ENCODE results near the gene RXRA. TPM values are rescaled to one million over a fixed set of nuclear protein-coding genes. Genes with fewer than 3 reads are reported as not detected.
A peak's percentile ranks its signal among the peaks of the same experiment; 100 is the strongest.

Gene RXRA
- total RNA-seq (2014; rRNA removed; shearing (Covaris generic)): 15.5 and 19.1 TPM in 2 replicates
- polyA plus RNA-seq (2015; cell fraction: cytosol; rRNA removed): 13.4 and 13.8 TPM in 2 replicates
- 10.6 and 11.3 TPM in 2 replicates for polyA plus RNA-seq (2015; cell fraction: nucleus; rRNA removed)

- peak; percentile 34 for DNase-seq (ENCODE audit: low read depth)
Observed at GRCh38 chr9:134325813-134326723, at the start of gene RXRA. TSS of gene RXRA (plus strand) at chr9:134326455. CDS start at chr9:134326632, 177 bp downstream.

DNA sequence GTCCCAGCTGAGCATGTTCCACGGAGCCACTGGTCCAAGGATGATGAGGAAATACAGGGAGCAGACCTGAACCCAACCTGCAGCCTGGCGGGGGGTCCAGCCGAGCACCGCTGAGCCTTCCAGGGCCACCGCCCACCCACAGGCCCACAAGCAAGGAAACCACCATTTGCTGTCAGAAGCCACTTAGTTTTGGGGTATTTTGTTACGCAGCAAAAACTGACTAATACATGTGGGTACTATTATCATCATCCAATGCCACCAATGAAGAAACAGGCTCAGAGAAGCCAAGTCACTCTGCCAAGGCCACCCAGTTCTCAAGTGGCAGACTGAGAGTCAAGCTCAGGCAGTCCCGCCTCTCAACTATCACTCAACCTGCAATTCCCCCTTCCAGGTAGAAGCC lies 48.0 kb upstream of the RXRA start:
- DNase-seq (ENCODE audit: low read depth): no peak

DNA sequence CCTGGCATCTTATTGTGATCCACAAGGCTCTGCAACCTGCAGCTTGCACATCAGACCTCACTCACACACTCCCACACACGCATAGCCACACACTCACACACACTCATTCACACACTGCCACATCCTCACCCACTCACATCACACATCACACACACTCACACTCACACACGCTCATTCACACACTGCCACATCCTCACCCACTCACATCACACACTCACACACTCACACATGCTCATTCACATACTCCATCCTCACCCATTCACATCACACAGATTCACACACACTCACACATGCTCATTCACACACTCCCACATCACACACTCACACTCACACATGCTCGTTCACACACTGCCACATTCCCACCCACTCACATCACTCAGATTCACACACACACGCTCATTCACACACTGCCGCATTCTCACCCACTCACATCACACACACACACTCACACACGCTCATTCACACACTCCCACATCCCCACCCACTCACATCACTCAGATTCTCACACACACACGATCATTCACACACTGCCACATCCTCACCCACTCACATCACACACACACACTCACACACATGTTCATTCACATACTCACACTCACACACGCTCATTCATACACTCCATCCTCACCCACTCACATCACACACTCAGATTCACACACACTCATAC lies 47.1 kb upstream of the RXRA start:
- no peak for DNase-seq (ENCODE audit: low read depth)

GRCh38 chr9:134282138-134282650 lies 44.1 kb upstream of the RXRA start:
- DNase-seq (ENCODE audit: low read depth): no peak

DNA sequence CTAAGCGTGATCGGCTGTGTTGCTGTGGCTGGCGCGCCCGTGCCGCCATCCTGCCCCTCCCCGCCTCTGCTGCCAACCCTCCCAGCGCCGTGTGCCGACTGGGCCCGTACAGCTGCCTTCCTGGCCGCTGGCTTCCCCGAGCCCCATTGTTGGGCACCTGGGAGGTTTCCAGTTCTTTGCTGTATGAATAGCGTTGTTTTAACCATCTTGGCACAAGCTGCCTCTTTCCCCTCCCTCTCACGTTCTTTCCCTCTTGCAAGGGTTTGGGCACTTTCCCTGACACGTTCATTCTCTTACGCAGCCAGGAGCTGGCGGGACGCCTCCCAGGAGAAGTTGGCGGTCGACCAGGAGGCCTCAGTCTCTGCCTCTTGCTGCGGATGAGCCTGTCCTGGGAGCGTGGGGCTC lies 43.1 kb upstream of the RXRA start:
- no peak for DNase-seq (ENCODE audit: low read depth)

- DNase-seq (ENCODE audit: low read depth): no peak
Observed at GRCh38 chr9:134283692-134284265, 42.5 kb upstream of the RXRA start.

DNA sequence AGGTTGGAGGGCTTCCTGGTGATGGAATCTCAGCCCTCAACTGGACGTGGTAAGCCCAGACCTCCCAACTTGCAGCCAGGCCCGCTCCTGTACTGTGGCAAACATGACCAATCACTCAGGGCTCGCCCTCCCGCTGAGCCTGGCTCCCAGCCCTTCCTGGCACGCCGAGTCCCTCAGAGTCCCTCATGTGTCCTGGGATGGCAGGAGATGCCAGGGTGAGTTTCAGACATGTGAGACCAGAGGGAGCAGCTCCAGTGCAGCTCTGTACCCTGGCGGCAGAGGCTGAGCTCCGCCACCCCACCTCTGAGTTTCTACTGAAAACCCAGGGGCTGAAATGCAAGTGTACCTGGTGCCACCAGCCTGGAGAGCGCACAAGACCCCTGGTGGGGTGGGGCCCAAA lies 42.0 kb upstream of the RXRA start:
- DNase-seq (ENCODE audit: low read depth): no peak

DNA sequence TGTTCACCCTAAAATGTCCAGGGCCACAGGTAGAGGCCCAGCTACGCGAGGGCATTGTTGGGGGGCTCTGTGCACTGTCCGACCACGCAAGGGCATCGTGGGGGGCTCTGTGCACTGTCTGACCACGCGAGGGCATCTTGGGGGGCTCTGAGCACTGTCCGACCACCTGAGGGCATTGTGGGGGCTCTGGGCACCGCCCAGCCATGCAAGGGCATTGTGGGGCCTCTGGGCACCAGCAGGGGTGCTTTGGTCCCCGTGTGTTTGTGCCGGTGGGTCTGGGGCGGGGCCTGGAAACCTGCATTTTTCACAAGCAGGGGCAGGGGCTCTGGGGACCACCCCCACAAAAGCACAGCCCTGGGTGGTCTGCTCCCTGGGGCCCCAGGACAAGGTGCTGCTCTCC lies 41.5 kb upstream of the RXRA start:
- no peak for DNase-seq (ENCODE audit: low read depth)

DNA sequence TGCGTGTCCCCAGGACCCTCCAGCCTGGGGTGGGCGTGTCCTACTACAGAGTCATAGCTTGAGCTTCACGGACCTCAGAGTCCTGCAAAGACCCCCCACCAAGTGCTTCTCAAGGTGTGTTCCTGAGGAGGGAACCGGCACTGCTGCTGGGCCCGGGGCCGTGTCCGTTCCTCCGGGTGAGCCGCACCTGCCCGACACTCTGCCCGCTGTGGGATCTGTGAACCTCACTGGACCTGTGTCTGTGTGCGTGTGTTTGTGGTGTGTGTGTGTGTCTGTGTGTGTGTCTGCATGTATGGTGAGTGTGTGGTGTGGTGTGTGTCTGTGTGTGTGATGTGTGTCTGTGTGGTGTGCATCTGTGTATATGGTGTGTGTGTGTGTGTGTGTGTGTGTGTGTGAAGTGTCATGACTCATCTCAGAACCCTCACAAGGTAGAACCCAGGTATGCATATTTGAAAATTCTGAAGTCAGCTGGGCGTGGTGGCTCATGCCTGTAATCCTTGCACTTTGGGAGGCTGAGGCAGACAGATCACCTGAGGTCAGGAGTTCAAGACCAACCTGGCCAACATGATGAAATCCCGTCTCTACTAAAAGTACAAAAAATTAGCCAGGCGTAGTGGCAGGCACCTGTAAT lies 40.9 kb upstream of the RXRA start:
- no peak for DNase-seq (ENCODE audit: low read depth)

GRCh38 chr9:134286471-134287245 lies 39.6 kb upstream of the RXRA start:
- no peak for DNase-seq (ENCODE audit: low read depth)

DNA sequence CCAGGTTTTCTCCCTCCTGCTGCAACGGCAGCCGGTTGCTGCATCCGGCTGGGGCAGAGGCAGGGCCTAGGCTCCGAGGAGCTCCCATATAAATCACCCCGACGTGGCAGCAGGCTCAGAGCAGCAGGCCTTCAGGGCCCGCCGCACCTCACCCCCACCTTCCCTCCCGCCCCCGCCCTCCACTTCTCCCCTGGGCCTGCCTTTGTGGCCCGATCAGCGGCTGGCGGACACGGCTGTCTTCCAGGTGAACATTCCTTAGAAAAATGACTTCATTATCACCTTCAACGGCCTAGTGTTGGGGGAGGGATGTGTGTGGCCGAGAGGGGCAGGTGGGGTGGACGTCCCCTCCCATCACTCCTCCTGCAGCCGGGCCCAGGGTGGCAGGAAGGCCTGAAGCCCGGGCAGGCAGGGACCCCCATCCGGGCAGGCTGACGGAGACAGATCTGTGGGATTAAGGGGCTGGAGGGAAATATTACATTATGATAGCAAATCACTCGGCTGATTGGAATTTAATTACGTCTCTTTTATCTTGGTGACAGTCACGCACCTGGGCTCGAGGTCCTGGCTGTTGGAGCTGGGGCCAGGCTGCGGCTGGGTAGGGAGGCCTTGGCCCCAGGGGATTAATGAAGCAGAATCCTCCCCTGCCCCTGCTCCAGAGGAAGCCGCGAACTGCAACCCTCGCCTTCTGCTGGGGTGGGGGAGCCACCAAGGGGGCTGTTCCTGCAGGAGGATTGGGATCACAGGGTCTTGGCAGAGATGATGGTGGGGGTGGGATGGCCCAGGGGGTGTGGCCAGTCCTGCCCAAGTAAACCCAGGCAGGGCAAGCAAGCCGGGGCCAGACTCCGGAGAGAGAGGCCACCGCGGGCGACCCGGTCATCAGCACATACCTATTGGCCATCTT lies 38.4 kb upstream of the RXRA start:
- DNase-seq (ENCODE audit: low read depth): no peak

- no peak for DNase-seq (ENCODE audit: low read depth)
Observed at GRCh38 chr9:134288746-134289145, 37.5 kb upstream of the RXRA start.

GRCh38 chr9:134289241-134289875 lies 36.9 kb upstream of the RXRA start:
- no peak for DNase-seq (ENCODE audit: low read depth)

GRCh38 chr9:134290603-134291451 lies 35.4 kb upstream of the RXRA start:
- DNase-seq (ENCODE audit: low read depth): no peak

- no peak for DNase-seq (ENCODE audit: low read depth)
Observed at GRCh38 chr9:134291452-134291881, 34.8 kb upstream of the RXRA start.

GRCh38 chr9:134291961-134292871 lies 34.0 kb upstream of the RXRA start:
- no peak for DNase-seq (ENCODE audit: low read depth)

DNA sequence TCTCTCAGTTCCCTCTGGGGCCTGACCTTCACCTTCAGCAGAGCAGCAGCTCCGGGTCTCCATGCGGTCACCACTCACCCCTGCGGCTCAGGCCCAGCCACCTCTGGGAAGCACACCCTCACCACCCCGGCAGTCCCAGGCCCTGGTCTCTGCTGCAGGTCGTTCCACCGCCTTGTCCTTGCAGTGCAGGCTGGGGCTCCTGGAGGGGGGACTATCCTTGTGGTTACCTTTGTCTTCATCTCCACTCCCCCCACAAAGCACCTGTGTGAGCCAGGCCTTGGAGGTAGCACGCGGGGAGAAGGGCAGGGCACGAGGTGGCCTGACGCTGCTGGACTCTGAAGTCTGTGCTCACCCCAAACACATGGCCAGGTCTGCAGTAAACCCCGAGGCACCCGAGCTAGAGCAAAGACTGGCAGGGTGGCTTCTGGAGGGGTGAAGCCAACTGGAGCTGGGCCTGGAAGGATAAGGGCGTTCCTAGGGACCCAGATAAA lies 33.2 kb upstream of the RXRA start:
- DNase-seq (ENCODE audit: low read depth): no peak

Data from HT1080 (cell line).